ENCODE data around the gene MAPK1. TPM values are rescaled to one million over a fixed set of nuclear protein-coding genes. Genes with fewer than 3 reads are reported as not detected.
A peak's percentile ranks its signal among the peaks of the same experiment; 100 is the strongest.

Gene MAPK1
- total and polyA plus RNA-seq, 9 of the 15 experiments (the other 6 are each of a cell fraction or from before 2014, with no cell fraction given): 46.3 to 575 (median 283) TPM

DNA sequence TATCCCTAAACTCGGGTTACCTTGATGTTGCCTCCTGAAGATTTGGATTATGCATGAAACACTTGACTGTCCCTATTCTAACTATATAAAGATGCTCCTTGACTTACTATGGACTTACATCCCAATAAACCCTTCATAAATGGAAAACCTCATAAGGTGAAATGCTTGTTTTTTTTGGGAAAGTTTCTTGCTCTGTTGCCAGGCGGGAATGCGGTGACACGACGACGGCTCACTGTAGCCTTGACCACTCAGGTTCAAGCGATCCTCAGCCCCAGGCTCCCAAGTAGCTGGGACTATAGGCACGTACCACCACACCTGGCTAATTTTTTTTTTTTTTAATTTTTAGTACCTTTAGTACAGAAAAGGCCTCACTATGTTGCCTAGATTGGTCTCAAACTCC, 10.6 kb downstream of the MAPK1 start:
- ATAC-seq (no peak), DNase-seq (ENCODE audit: extremely low read depth in 1 of 4, low spot score in 3 of 4) (peak in 1 of 4 experiments; percentile 54), FAIRE-seq (no peak)
- peaks cover 66% of the 10 kb centered on the region for H3K36me3 ChIP-seq (ENCODE audit: control insufficient read depth, insufficient read depth, low read length)
- H3K4me2 ChIP-seq (ENCODE audit: insufficient read depth, low read length): no peak overlapping the region
- H3K9me3 ChIP-seq (replicated peaks; ENCODE audit: control insufficient read depth, insufficient read depth, low read depth, low read length): no peaks in the 10 kb centered on the region
- H4K20me1 ChIP-seq (replicated peaks; ENCODE audit: control insufficient read depth, insufficient read depth, low read length): peaks cover 76% of the 10 kb centered on the region
- H3K27me3 ChIP-seq (ENCODE audit: control insufficient read depth in 2 of 2, insufficient read depth in 2 of 2, low read length in 2 of 2): no peaks in the 10 kb centered on the region
- BruUV-seq (replicated peaks): no TSS peak
- peaks cover 99% of the 10 kb centered on the region for H3K79me2 ChIP-seq (ENCODE audit: control insufficient read depth, insufficient read depth, low read length)
- no peak overlapping the region for H3K9ac ChIP-seq (ENCODE audit: insufficient read depth in 1 of 2, low read depth in 2 of 2, low read length in 2 of 2)
- in situ Hi-C loops (cut with MboI) (no loop called here), intact Hi-C loops (cut with micrococcal nuclease) (no loop called here)
- no peak overlapping the region for H3K27ac ChIP-seq (ENCODE audit: extremely low read depth, low read depth, low read length)
- H3K4me1 ChIP-seq (replicated peaks in 1 of 2; ENCODE audit: control insufficient read depth in 2 of 2, insufficient read depth in 2 of 2, low read length in 2 of 2): peaks cover 25 to 56% of the 10 kb centered on the region in 2 experiments
- ChIA-PET POLR2A (interaction anchor here (1.3 to 45.6 kb wide), 7 partner anchors 9 to 121 kb away, joined by 3 to 1351 read pairs (median 5); partner anchors contain the start of gene MAPK1), CTCF (ENCODE audit: low intra/inter-chr PET ratio) (no interaction called here)
- H3K4me3 ChIP-seq: no peak overlapping the region
- H3K9me1 ChIP-seq (ENCODE audit: control insufficient read depth, insufficient read depth, low read length): peaks cover 27% of the 10 kb centered on the region
- WGBS (ENCODE audit: insufficient coverage, low coverage, missing lambda C conversion rate): 90% methylated on average over 8 of the region's 8 CpGs
- H2AFZ ChIP-seq (ENCODE audit: low read depth, low read length): no peak overlapping the region
- TF ChIP-seq NFE2L1 (tag; IDR thresholded peaks at IDR 0.05; ENCODE audit: borderline replicate concordance, low read depth) (no peak), JUN (IDR thresholded peaks at IDR 0.05; ENCODE audit: borderline replicate concordance, low read depth, low read length) (no peak), JUN (CRISPR knock-in tag; IDR thresholded peaks at IDR 0.05; ENCODE audit: borderline replicate concordance) (no peak), PTBP1 (IDR thresholded peaks at IDR 0.05; ENCODE audit: low read depth, low read length) (no peak), DMBX1 (CRISPR knock-in tag; IDR thresholded peaks at IDR 0.05; ENCODE audit: borderline replicate concordance) (no peak), XRCC4 (IDR thresholded peaks at IDR 0.05; ENCODE audit: extremely low read depth, insufficient read depth, insufficient read length) (no peak), MAFK (IDR thresholded peaks at IDR 0.05; ENCODE audit: low read length) (no peak), POLR2G (IDR thresholded peaks at IDR 0.05; ENCODE audit: low read depth, low read length) (no peak), ZNF830 (CRISPR knock-in tag; IDR thresholded peaks at IDR 0.05) (no peak), RNF2 (IDR thresholded peaks at IDR 0.05) (no peak), SAFB (IDR thresholded peaks at IDR 0.05; ENCODE audit: borderline replicate concordance, low read depth, low read length) (no peak)
- TF ChIP-seq, protein P1, sequence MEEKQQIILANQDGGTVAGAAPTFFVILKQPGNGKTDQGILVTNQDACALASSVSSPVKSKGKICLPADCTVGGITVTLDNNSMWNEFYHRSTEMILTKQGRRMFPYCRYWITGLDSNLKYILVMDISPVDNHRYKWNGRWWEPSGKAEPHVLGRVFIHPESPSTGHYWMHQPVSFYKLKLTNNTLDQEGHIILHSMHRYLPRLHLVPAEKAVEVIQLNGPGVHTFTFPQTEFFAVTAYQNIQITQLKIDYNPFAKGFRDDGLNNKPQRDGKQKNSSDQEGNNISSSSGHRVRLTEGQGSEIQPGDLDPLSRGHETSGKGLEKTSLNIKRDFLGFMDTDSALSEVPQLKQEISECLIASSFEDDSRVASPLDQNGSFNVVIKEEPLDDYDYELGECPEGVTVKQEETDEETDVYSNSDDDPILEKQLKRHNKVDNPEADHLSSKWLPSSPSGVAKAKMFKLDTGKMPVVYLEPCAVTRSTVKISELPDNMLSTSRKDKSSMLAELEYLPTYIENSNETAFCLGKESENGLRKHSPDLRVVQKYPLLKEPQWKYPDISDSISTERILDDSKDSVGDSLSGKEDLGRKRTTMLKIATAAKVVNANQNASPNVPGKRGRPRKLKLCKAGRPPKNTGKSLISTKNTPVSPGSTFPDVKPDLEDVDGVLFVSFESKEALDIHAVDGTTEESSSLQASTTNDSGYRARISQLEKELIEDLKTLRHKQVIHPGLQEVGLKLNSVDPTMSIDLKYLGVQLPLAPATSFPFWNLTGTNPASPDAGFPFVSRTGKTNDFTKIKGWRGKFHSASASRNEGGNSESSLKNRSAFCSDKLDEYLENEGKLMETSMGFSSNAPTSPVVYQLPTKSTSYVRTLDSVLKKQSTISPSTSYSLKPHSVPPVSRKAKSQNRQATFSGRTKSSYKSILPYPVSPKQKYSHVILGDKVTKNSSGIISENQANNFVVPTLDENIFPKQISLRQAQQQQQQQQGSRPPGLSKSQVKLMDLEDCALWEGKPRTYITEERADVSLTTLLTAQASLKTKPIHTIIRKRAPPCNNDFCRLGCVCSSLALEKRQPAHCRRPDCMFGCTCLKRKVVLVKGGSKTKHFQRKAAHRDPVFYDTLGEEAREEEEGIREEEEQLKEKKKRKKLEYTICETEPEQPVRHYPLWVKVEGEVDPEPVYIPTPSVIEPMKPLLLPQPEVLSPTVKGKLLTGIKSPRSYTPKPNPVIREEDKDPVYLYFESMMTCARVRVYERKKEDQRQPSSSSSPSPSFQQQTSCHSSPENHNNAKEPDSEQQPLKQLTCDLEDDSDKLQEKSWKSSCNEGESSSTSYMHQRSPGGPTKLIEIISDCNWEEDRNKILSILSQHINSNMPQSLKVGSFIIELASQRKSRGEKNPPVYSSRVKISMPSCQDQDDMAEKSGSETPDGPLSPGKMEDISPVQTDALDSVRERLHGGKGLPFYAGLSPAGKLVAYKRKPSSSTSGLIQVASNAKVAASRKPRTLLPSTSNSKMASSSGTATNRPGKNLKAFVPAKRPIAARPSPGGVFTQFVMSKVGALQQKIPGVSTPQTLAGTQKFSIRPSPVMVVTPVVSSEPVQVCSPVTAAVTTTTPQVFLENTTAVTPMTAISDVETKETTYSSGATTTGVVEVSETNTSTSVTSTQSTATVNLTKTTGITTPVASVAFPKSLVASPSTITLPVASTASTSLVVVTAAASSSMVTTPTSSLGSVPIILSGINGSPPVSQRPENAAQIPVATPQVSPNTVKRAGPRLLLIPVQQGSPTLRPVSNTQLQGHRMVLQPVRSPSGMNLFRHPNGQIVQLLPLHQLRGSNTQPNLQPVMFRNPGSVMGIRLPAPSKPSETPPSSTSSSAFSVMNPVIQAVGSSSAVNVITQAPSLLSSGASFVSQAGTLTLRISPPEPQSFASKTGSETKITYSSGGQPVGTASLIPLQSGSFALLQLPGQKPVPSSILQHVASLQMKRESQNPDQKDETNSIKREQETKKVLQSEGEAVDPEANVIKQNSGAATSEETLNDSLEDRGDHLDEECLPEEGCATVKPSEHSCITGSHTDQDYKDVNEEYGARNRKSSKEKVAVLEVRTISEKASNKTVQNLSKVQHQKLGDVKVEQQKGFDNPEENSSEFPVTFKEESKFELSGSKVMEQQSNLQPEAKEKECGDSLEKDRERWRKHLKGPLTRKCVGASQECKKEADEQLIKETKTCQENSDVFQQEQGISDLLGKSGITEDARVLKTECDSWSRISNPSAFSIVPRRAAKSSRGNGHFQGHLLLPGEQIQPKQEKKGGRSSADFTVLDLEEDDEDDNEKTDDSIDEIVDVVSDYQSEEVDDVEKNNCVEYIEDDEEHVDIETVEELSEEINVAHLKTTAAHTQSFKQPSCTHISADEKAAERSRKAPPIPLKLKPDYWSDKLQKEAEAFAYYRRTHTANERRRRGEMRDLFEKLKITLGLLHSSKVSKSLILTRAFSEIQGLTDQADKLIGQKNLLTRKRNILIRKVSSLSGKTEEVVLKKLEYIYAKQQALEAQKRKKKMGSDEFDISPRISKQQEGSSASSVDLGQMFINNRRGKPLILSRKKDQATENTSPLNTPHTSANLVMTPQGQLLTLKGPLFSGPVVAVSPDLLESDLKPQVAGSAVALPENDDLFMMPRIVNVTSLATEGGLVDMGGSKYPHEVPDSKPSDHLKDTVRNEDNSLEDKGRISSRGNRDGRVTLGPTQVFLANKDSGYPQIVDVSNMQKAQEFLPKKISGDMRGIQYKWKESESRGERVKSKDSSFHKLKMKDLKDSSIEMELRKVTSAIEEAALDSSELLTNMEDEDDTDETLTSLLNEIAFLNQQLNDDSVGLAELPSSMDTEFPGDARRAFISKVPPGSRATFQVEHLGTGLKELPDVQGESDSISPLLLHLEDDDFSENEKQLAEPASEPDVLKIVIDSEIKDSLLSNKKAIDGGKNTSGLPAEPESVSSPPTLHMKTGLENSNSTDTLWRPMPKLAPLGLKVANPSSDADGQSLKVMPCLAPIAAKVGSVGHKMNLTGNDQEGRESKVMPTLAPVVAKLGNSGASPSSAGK (IDR thresholded peaks at IDR 0.05): no peak
